ENCODE data around the gene APBA2. TPM values are rescaled to one million over a fixed set of nuclear protein-coding genes. Genes with fewer than 3 reads are reported as not detected.

APBA2 gene
- total RNA-seq, 1 experiment from 2014 or later: 18.4 TPM

GRCh38 chr15:29106551-29107290, 220.9 kb downstream of the APBA2 start:
- DNase-seq (ENCODE audit: low read depth): no peak
- in situ Hi-C loops (cut with HindIII; ENCODE audit: low pct_unique_long_range_greater_than_20kb, low sequenced_read_pairs): no loop called here

- in situ Hi-C loops (cut with HindIII; ENCODE audit: low pct_unique_long_range_greater_than_20kb, low sequenced_read_pairs): no loop called here
- DNase-seq (ENCODE audit: low read depth): no peak
Measured at GRCh38 chr15:29107291-29107890, 221.6 kb downstream of the APBA2 start.

GRCh38 chr15:29107971-29108645, 222.3 kb downstream of the APBA2 start:
- DNase-seq (ENCODE audit: low read depth): no peak
- in situ Hi-C loops (cut with HindIII; ENCODE audit: low pct_unique_long_range_greater_than_20kb, low sequenced_read_pairs): no loop called here

- DNase-seq (ENCODE audit: low read depth): no peak
- in situ Hi-C loops (cut with HindIII; ENCODE audit: low pct_unique_long_range_greater_than_20kb, low sequenced_read_pairs): no loop called here
Measured at GRCh38 chr15:29109762-29110161, 224.0 kb downstream of the APBA2 start.

GRCh38 chr15:29110176-29110575, 224.4 kb downstream of the APBA2 start:
- DNase-seq (ENCODE audit: low read depth): no peak
- in situ Hi-C loops (cut with HindIII; ENCODE audit: low pct_unique_long_range_greater_than_20kb, low sequenced_read_pairs): no loop called here

GRCh38 chr15:29110733-29111132, 225.0 kb downstream of the APBA2 start:
- in situ Hi-C loops (cut with HindIII; ENCODE audit: low pct_unique_long_range_greater_than_20kb, low sequenced_read_pairs): no loop called here
- no peak for DNase-seq (ENCODE audit: low read depth)

GRCh38 chr15:29111705-29112281, 226.0 kb downstream of the APBA2 start:
- no peak for DNase-seq (ENCODE audit: low read depth)
- in situ Hi-C loops (cut with HindIII; ENCODE audit: low pct_unique_long_range_greater_than_20kb, low sequenced_read_pairs): no loop called here

GRCh38 chr15:29113336-29114220, 227.8 kb downstream of the APBA2 start:
- in situ Hi-C loops (cut with HindIII; ENCODE audit: low pct_unique_long_range_greater_than_20kb, low sequenced_read_pairs): no loop called here

GRCh38 chr15:29114221-29115092, 228.7 kb downstream of the APBA2 start:
- DNase-seq (ENCODE audit: low read depth): no peak
- in situ Hi-C loops (cut with HindIII; ENCODE audit: low pct_unique_long_range_greater_than_20kb, low sequenced_read_pairs): no loop called here

More at GRCh38 chr15:29113336-29114220, 227.8 kb downstream of the APBA2 start:
- no peak for DNase-seq (ENCODE audit: low read depth)

GRCh38 chr15:29115093-29115991, 229.6 kb downstream of the APBA2 start:
- in situ Hi-C loops (cut with HindIII; ENCODE audit: low pct_unique_long_range_greater_than_20kb, low sequenced_read_pairs): no loop called here
- no peak for DNase-seq (ENCODE audit: low read depth)

- DNase-seq (ENCODE audit: low read depth): no peak
- in situ Hi-C loops (cut with HindIII; ENCODE audit: low pct_unique_long_range_greater_than_20kb, low sequenced_read_pairs): no loop called here
Measured at GRCh38 chr15:29116970-29117700, 231.4 kb downstream of the APBA2 start.

- no peak for DNase-seq (ENCODE audit: low read depth)
- in situ Hi-C loops (cut with HindIII; ENCODE audit: low pct_unique_long_range_greater_than_20kb, low sequenced_read_pairs): no loop called here
Measured at GRCh38 chr15:29117778-29118177, 232.0 kb downstream of the APBA2 start.

- in situ Hi-C loops (cut with HindIII; ENCODE audit: low pct_unique_long_range_greater_than_20kb, low sequenced_read_pairs): no loop called here
Measured at GRCh38 chr15:29119847-29120246, 234.1 kb downstream of the APBA2 start.

GRCh38 chr15:29120593-29121368, 235.0 kb downstream of the APBA2 start:
- in situ Hi-C loops (cut with HindIII; ENCODE audit: low pct_unique_long_range_greater_than_20kb, low sequenced_read_pairs): no loop called here
- no peak for DNase-seq (ENCODE audit: low read depth)

More at GRCh38 chr15:29119847-29120246, 234.1 kb downstream of the APBA2 start:
- DNase-seq (ENCODE audit: low read depth): no peak

GRCh38 chr15:29121369-29121656, 235.5 kb downstream of the APBA2 start:
- in situ Hi-C loops (cut with HindIII; ENCODE audit: low pct_unique_long_range_greater_than_20kb, low sequenced_read_pairs): no loop called here
- no peak for DNase-seq (ENCODE audit: low read depth)

Measured in Caki2 (cell line).